G401.6 (cell line): ENCODE data around the gene DCST1.
A peak's percentile ranks its signal among the peaks of the same experiment; 100 is the strongest.

ENCODE experiments used
- FAIRE-seq: peaks from 2 replicates; lab custom pipeline; 2012; peaks lifted over from hg19 to GRCh38; lab: Jason Lieb, UNC

Gene DCST1

GRCh38 chr1:155086856-155087535, 53.4 kb downstream of the DCST1 start:
- no peak for FAIRE-seq

GRCh38 chr1:155091071-155092051, 57.7 kb downstream of the DCST1 start:
- FAIRE-seq = peak; percentile 55

GRCh38 chr1:155092131-155092530, 58.5 kb downstream of the DCST1 start:
- FAIRE-seq = no peak

- FAIRE-seq = no peak
Observed at GRCh38 chr1:155092641-155093040, 59.0 kb downstream of the DCST1 start.

- FAIRE-seq = peak; percentile 89
Observed at GRCh38 chr1:155093911-155094621, 60.4 kb downstream of the DCST1 start.

- FAIRE-seq = no peak
Observed at GRCh38 chr1:155094622-155094948, 61.0 kb downstream of the DCST1 start.

GRCh38 chr1:155099331-155099730, 65.7 kb downstream of the DCST1 start:
- no peak for FAIRE-seq
